H1 (cell line): ENCODE results near the gene MPDZ.

ENCODE experiments used
- ATF3 ChIP-seq: IDR thresholded peaks from 2 replicates; pipeline ENCODE4 v1.6.1; 2011; ENCODE audit warnings: low read depth, mild to moderate bottlenecking, low read length; ENCODE audit not compliant: insufficient read depth
- BRCA1 ChIP-seq: IDR thresholded peaks from 2 replicates; pipeline ENCODE4 v1.6.1; 2012; ENCODE audit warnings: low read depth, low read length, improper control_type of control experiment
- CTCF ChIP-seq, 3 experiments: IDR thresholded peaks; 1 replicate in 2 of 3; 2 replicates in 1 of 3; pipeline versions ENCODE4 v1.5.1 to v1.6.1; 2011; ENCODE audit warnings: low read length in 3 of 3, mild to moderate bottlenecking in 3 of 3, inconsistent platforms in 2 of 3, low read depth in 1 of 3, moderate library complexity in 1 of 3; ENCODE audit not compliant: insufficient read depth in 1 of 3; ENCODE audit errors: control extremely low read depth in 1 of 3
- MAFK ChIP-seq: IDR thresholded peaks from 2 replicates; pipeline ENCODE4 v1.6.1; 2012; ENCODE audit warnings: low read depth, mild to moderate bottlenecking, improper control_type of control experiment, low read length
- MAX ChIP-seq: IDR thresholded peaks from 2 replicates; pipeline ENCODE4 v1.6.1; 2012; ENCODE audit warnings: inconsistent platforms
- POLR2AphosphoS5 ChIP-seq: IDR thresholded peaks from 2 replicates; pipeline ENCODE4 v1.6.1; 2011; ENCODE audit warnings: low read depth, low read length
- SP1 ChIP-seq: IDR thresholded peaks from 2 replicates; pipeline ENCODE4 v1.6.1; 2011; ENCODE audit warnings: low read depth, low read length
- SRF ChIP-seq: IDR thresholded peaks from 2 replicates; pipeline ENCODE4 v1.6.1; 2011; ENCODE audit warnings: mild to moderate bottlenecking, low read depth, low read length, moderate library complexity

GRCh38 chr9:13141629-13142028 is 137.9 kb downstream of the MPDZ start:
- no peak for TF ChIP-seq CTCF (IDR thresholded peaks at IDR 0.05; ENCODE audit: control extremely low read depth in 1 of 3, insufficient read depth in 1 of 3, low read depth in 1 of 3, low read length in 3 of 3)
- TF ChIP-seq MAX, result no peak
- TF ChIP-seq POLR2AphosphoS5, result no peak
- TF ChIP-seq BRCA1, result no peak
- TF ChIP-seq SP1, result no peak
- TF ChIP-seq ATF3, result no peak
- no peak for TF ChIP-seq SRF
- TF ChIP-seq MAFK, result no peak
